Large intestine (tissue), 3 donors: Measurements from ENCODE around the gene TSC22D2. TPM values are rescaled to one million over a fixed set of nuclear protein-coding genes. Genes with fewer than 3 reads are reported as not detected.

Experiments
- DNase-seq, 2 donors: peaks; one replicate each; pipeline versions ENCODE4 v3.0.0 to v3.0.0-alpha.2; 2013
- H3K27ac ChIP-seq: one replicate; pipeline ENCODE4 v1.5.1; 2013; ENCODE audit warnings: low read length
- H3K27me3 ChIP-seq: 2 replicates; pipeline ENCODE4 v1.6.1; 2013; ENCODE audit warnings: low read length; ENCODE audit not compliant: control insufficient read depth, insufficient read depth
- H3K36me3 ChIP-seq: 2 replicates; pipeline ENCODE4 v1.6.1; 2013; ENCODE audit warnings: low read length; ENCODE audit not compliant: control insufficient read depth, insufficient read depth
- H3K4me1 ChIP-seq: one replicate; pipeline ENCODE4 v1.6.1; 2013; ENCODE audit warnings: low read length; ENCODE audit not compliant: control insufficient read depth, insufficient read depth
- H3K4me3 ChIP-seq: one replicate; pipeline ENCODE4 v1.5.1; 2013; ENCODE audit warnings: low read length
- H3K9me3 ChIP-seq: one replicate; pipeline ENCODE4 v1.6.1; 2013; ENCODE audit warnings: mild to moderate bottlenecking, low read depth, low read length, moderate library complexity; ENCODE audit not compliant: control insufficient read depth
- WGBS: methylation state at CpG from one replicate; pipeline ENCODE4 v1.1.5; 2013; ENCODE audit warnings: low lambda C conversion rate; ENCODE audit not compliant: insufficient coverage; 5-methylcytosine and 5-hydroxymethylcytosine counted together
- polyA plus RNA-seq: library from polyadenylated mRNA; unstranded; fragments of 120-200 nt; gene quantifications from one replicate; pipeline ENCODE4 v1.2.1, GENCODE V29; 2013

Gene TSC22D2
- polyA plus RNA-seq, 1 donor, result 45.0 TPM

GRCh38 chr3:150371741-150372254 lies 36.3 kb upstream of the TSC22D2 start:
- peak overlapping the region; percentile 93 for H3K27ac ChIP-seq
- H3K27me3 ChIP-seq, result no peaks in the 10 kb centered on the region
- H3K9me3 ChIP-seq, result no peaks in the 10 kb centered on the region
- WGBS, result 0% methylated on average over 1 of the region's 6 CpGs
- peak overlapping the region; percentile 38 for H3K4me3 ChIP-seq
- H3K4me1 ChIP-seq, result peaks cover 12% of the 10 kb centered on the region
- no peaks in the 10 kb centered on the region for H3K36me3 ChIP-seq
- peak; percentile 95 to 97 for DNase-seq

GRCh38 chr3:150372320-150372719 lies 35.8 kb upstream of the TSC22D2 start:
- no peak overlapping the region for H3K4me3 ChIP-seq
- DNase-seq, result no peak
- H3K36me3 ChIP-seq, result no peaks in the 10 kb centered on the region
- H3K9me3 ChIP-seq, result no peaks in the 10 kb centered on the region
- 92% methylated on average over 2 of the region's 2 CpGs for WGBS
- peaks cover 12% of the 10 kb centered on the region for H3K4me1 ChIP-seq
- H3K27ac ChIP-seq, result peak overlapping the region; percentile 53
- H3K27me3 ChIP-seq, result no peaks in the 10 kb centered on the region

- Histone ChIP-seq H3K36me3 (no peaks in the 10 kb centered on the region), H3K27ac (no peak overlapping the region), H3K27me3 (no peaks in the 10 kb centered on the region), H3K4me3 (no peak overlapping the region), H3K4me1 (peaks cover 12% of the 10 kb centered on the region), H3K9me3 (no peaks in the 10 kb centered on the region)
- no peak for DNase-seq
- no CpG with 5 or more reads among the region's 1 CpG for WGBS
Measured at GRCh38 chr3:150372722-150373121, 35.4 kb upstream of the TSC22D2 start.

GRCh38 chr3:150373234-150373875 lies 34.7 kb upstream of the TSC22D2 start:
- no peaks in the 10 kb centered on the region for H3K36me3 ChIP-seq
- no peak for DNase-seq
- no peaks in the 10 kb centered on the region for H3K27me3 ChIP-seq
- no peak overlapping the region for H3K4me3 ChIP-seq
- 97% methylated on average over 3 of the region's 4 CpGs for WGBS
- no peaks in the 10 kb centered on the region for H3K9me3 ChIP-seq
- H3K4me1 ChIP-seq, result peaks cover 12% of the 10 kb centered on the region
- no peak overlapping the region for H3K27ac ChIP-seq

GRCh38 chr3:150374975-150375374 lies 33.1 kb upstream of the TSC22D2 start:
- Histone ChIP-seq H3K4me1 (peaks cover 12% of the 10 kb centered on the region), H3K27me3 (no peaks in the 10 kb centered on the region), H3K4me3 (no peak overlapping the region), H3K9me3 (no peaks in the 10 kb centered on the region), H3K27ac (no peak overlapping the region), H3K36me3 (no peaks in the 10 kb centered on the region)
- DNase-seq, result no peak

- no peaks in the 10 kb centered on the region for H3K27me3 ChIP-seq
- no peaks in the 10 kb centered on the region for H3K9me3 ChIP-seq
- peak overlapping the region; percentile 56 for H3K27ac ChIP-seq
- DNase-seq, result peak in 1 of 2 donors; percentile 68
- H3K36me3 ChIP-seq, result no peaks in the 10 kb centered on the region
- 21% methylated on average over 3 of the region's 3 CpGs for WGBS
- H3K4me3 ChIP-seq, result no peak overlapping the region
- H3K4me1 ChIP-seq, result peaks cover 8% of the 10 kb centered on the region
Measured at GRCh38 chr3:150376001-150376848, 31.9 kb upstream of the TSC22D2 start.

GRCh38 chr3:150377601-150378300 lies 30.3 kb upstream of the TSC22D2 start:
- Histone ChIP-seq H3K27me3 (no peaks in the 10 kb centered on the region), H3K4me1 (peaks cover 3% of the 10 kb centered on the region), H3K36me3 (no peaks in the 10 kb centered on the region), H3K4me3 (no peak overlapping the region), H3K27ac (peak overlapping the region; percentile 31), H3K9me3 (no peaks in the 10 kb centered on the region)
- no CpG with 5 or more reads among the region's 1 CpG for WGBS
- DNase-seq, result no peak

- Histone ChIP-seq H3K27me3 (no peaks in the 10 kb centered on the region), H3K36me3 (no peaks in the 10 kb centered on the region), H3K4me1 (peaks cover 3% of the 10 kb centered on the region), H3K27ac (peak overlapping the region; percentile 31), H3K4me3 (no peak overlapping the region), H3K9me3 (no peaks in the 10 kb centered on the region)
- peak in 1 of 2 donors; percentile 70 for DNase-seq
- 45% methylated on average over 3 of the region's 6 CpGs for WGBS
Measured at GRCh38 chr3:150378301-150378748, 29.8 kb upstream of the TSC22D2 start.

- H3K36me3 ChIP-seq, result no peaks in the 10 kb centered on the region
- peaks cover 3% of the 10 kb centered on the region for H3K4me1 ChIP-seq
- WGBS, result no CpG with 5 or more reads among the region's 1 CpG
- no peaks in the 10 kb centered on the region for H3K27me3 ChIP-seq
- DNase-seq, result no peak
- no peak overlapping the region for H3K27ac ChIP-seq
- H3K9me3 ChIP-seq, result no peaks in the 10 kb centered on the region
- H3K4me3 ChIP-seq, result no peak overlapping the region
Measured at GRCh38 chr3:150379469-150379868, 28.6 kb upstream of the TSC22D2 start.
